SU-DHL-6 (cell line): ENCODE results near the gene ASB11.

Source experiments
- EZH2phosphoT487 ChIP-seq: fragments of 200-600 bp; sonication (generic), shearing (Covaris generic); conservative IDR thresholded peaks from 2 replicates; pipeline ENCODE4 v1.6.1; 2018; ENCODE audit warnings: mild to moderate bottlenecking, antibody characterized with exemption, low read length, moderate library complexity, mixed read lengths
- TF ChIP-seq, protein P1 (sequence below): fragments of 200-600 bp; sonication (generic); IDR thresholded peaks from one replicate; pipeline ENCODE4 v1.5.1; 2017; ENCODE audit warnings: antibody characterized with exemption, mild to moderate bottlenecking, low read length, moderate library complexity; ENCODE audit not compliant: insufficient read depth, poor library complexity, severe bottlenecking

DNA sequence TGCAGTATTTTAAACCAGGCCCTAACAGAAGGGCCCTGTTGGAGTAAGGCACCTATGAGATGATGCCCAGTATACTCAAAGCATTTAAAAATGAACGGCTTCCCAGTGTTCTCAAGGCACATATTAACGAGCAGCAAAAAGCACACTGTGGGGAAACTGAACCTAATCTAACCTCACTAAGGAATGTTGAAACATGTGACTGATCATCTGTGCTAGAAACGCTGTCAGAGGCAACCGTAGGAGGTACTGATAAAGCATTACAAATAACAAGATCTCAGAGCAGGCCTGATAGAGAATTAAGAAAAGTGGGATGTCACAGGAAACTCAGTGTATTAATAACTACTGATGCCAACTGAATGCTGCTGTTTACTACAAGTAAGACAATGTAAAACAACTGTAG, 69.5 kb downstream of the ASB11 start:
- TF ChIP-seq, protein P1, sequence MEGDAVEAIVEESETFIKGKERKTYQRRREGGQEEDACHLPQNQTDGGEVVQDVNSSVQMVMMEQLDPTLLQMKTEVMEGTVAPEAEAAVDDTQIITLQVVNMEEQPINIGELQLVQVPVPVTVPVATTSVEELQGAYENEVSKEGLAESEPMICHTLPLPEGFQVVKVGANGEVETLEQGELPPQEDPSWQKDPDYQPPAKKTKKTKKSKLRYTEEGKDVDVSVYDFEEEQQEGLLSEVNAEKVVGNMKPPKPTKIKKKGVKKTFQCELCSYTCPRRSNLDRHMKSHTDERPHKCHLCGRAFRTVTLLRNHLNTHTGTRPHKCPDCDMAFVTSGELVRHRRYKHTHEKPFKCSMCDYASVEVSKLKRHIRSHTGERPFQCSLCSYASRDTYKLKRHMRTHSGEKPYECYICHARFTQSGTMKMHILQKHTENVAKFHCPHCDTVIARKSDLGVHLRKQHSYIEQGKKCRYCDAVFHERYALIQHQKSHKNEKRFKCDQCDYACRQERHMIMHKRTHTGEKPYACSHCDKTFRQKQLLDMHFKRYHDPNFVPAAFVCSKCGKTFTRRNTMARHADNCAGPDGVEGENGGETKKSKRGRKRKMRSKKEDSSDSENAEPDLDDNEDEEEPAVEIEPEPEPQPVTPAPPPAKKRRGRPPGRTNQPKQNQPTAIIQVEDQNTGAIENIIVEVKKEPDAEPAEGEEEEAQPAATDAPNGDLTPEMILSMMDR, result no peak
- TF ChIP-seq EZH2phosphoT487, result no peak
